Measurements from ENCODE around the gene PAXIP1.
A peak's percentile ranks its signal among the peaks of the same experiment; 100 is the strongest.
"Not testable (repeated sequence)": the region's sequence is repeated elsewhere in the genome, so short reads cannot be mapped to it uniquely, and the experiment has no call there.

The PAXIP1 gene, protein sequence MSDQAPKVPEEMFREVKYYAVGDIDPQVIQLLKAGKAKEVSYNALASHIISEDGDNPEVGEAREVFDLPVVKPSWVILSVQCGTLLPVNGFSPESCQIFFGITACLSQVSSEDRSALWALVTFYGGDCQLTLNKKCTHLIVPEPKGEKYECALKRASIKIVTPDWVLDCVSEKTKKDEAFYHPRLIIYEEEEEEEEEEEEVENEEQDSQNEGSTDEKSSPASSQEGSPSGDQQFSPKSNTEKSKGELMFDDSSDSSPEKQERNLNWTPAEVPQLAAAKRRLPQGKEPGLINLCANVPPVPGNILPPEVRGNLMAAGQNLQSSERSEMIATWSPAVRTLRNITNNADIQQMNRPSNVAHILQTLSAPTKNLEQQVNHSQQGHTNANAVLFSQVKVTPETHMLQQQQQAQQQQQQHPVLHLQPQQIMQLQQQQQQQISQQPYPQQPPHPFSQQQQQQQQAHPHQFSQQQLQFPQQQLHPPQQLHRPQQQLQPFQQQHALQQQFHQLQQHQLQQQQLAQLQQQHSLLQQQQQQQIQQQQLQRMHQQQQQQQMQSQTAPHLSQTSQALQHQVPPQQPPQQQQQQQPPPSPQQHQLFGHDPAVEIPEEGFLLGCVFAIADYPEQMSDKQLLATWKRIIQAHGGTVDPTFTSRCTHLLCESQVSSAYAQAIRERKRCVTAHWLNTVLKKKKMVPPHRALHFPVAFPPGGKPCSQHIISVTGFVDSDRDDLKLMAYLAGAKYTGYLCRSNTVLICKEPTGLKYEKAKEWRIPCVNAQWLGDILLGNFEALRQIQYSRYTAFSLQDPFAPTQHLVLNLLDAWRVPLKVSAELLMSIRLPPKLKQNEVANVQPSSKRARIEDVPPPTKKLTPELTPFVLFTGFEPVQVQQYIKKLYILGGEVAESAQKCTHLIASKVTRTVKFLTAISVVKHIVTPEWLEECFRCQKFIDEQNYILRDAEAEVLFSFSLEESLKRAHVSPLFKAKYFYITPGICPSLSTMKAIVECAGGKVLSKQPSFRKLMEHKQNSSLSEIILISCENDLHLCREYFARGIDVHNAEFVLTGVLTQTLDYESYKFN

GRCh38 chr7:155003092-155003375 lies at the start of gene PAXIP1:
Gene PAXIP1, minus strand, starts transcription at chr7:155003124. Its CDS starts 195 bp downstream, at chr7:155002929.
- peak; percentile 45 to 84 for DNase-seq

DNA sequence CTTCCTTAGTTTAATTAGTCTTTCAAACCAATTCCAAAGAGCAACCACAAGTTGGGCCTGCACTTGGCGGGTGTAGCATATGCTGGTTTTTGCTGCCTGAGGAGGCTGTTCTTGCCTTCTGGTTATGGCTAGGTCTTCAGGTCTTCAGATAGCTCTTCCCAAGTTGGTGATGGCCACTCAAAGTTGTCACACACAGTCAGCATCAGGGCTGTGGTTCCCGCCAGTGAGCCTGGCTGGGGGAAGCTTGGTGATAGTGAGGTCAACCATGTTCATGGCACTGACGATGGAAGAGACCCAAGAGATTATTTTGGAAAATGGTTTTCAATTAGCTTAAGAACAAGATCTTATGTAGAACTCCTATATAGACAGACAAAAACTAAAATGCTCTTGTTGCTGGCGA lies 48.4 kb upstream of the PAXIP1 start:
- DNase-seq, result no peak

- DNase-seq, result no peak
Measured at GRCh38 chr7:155048006-155048405, 45.1 kb upstream of the PAXIP1 start.

DNA sequence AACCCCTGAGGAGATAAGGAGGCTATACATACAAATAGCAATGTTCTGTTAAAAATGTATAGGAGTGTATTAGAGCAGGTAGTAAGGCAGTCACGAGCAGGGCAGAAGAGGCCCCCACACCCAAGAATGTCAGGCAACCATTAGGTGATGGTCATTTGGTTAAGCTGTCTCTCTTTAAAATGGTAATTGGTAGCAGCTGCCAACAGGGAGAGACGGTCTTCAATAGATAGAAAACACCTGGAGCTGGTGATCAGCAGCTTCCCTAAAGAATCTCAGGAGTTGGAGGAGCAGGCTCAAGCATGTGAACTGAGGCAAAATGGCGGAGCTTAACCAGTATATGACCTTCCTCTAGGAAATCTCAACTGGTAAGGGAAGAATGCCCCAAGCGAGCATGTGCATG lies 40.8 kb upstream of the PAXIP1 start:
- DNase-seq, result no peak

GRCh38 chr7:155038335-155038734 lies 35.4 kb upstream of the PAXIP1 start:
- no peak for DNase-seq

- not testable (repeated sequence) for DNase-seq
Measured at GRCh38 chr7:155034495-155034894, 31.6 kb upstream of the PAXIP1 start.

- peak in 1 of 2 experiments; percentile 9 for DNase-seq
Measured at GRCh38 chr7:155032978-155033377, 30.1 kb upstream of the PAXIP1 start.

DNA sequence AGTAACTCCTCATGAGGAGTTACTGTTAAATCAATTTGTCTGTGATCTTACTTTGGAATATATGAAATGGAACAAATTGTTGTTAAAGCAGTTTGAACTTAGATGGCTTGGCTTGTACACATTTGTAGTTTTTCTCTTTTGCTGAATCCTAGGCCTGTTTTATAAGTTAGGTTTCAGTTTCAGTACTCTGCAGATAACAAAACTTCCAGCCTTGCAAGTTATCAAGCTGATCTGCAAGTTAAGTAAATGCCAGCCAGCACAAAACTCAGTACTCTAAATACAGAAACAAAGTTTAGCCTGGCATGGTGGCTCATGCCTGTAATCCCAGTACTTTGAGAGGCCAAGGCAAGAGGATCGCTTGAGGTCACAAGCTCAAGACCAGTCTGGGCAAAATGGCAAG lies 25.0 kb upstream of the PAXIP1 start:
- no peak for DNase-seq

- no peak for DNase-seq
Measured at GRCh38 chr7:155021699-155022145, 18.8 kb upstream of the PAXIP1 start.

GRCh38 chr7:155020996-155021395 lies 18.1 kb upstream of the PAXIP1 start:
- no peak for DNase-seq

GRCh38 chr7:155017834-155018233 lies 14.9 kb upstream of the PAXIP1 start:
- DNase-seq, result no peak

DNA sequence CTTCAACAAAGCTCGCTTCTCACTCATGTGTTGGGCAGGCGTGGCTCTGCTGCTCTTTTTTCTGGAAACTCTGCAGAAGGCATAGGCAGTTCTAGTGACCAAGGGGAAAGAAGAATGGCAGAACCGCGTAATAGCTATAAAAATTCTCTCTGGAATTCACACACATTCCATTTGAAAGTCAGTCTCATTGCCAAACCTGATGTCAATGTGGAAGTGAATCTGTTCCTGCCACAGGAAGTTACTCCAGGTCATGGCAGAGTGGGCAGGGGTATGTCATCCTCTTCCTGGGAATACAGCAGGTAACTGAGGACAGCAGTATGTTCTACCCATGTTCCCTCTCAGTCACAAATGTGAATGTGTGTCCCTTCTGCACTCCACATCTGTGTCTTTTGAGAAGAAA lies 8.2 kb upstream of the PAXIP1 start:
- DNase-seq, result no peak

DNA sequence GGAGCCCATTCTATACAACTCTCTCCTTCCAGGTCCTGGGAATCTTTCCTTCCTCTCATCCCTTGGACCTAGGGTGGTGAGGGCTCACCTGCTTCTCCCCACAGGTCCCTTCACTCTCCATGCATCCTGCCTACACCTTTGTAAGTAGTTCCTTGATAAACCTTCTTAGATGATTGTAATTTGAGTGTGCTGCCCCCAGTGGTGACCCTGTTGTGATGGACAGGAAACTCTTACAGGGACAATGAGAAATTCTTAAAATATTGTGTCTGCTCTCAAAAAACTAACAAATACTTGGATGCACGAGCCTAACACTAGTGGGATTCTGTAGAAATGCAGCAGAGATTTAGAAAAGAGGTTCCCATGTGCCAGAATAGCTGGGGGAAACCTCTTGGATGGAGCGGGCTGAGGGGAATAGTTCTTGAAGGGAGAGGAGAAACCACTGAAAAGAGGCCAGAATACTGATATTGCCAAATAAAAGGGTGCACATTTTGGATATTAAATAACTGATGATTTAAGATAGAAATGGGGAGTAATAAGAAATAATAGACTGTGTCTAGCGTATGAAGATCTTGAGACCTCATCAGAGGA lies 6.7 kb upstream of the PAXIP1 start:
- DNase-seq, result no peak

- no peak for DNase-seq
Measured at GRCh38 chr7:155007947-155008346, 5.0 kb upstream of the PAXIP1 start.

DNA sequence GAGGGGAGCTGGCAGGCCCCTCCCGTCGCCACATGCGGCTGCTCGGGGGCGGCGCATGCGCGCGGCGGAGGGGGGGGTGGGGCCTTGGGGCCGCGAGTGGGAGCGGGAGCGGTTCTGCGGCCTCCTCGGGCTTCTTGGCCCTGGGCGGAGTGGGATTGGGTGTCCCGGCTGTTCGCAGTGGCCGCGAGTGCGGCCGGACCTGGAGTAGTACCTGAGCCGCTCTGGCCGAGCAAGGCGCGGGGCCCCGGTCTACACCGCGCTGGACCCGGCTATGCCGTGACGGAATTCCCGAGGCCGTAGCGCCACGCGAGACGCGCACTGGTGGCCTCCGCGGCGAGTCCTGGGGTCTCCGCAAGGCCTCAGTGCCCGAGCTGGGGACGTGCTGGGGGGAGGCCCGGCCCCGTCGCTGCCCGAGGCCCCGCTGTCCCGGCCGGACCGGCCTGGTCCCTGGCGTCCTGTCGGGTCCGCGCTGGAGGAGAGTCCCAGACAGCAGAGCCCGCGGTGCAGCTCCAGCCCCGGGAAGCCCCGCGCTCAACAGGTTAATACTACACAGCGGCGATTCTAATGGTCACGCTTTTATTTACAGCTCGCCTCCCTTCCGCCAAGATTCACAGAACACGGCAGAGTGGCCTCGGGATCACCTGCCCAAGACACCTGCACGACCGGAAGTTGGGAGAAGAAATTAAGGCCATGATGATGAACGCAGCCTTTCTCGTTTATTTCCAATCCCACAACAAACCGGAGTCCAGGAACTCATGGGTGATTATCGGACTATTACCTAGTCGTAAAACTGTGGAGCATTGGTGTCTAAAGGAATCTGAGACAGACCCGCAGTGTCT lies 671 bp upstream of the PAXIP1 start:
- peak; percentile 53 to 88 for DNase-seq

- DNase-seq, result peak in 1 of 2 experiments; percentile 60
Measured at GRCh38 chr7:155002411-155003091, 373 bp downstream of the PAXIP1 start.

DNA sequence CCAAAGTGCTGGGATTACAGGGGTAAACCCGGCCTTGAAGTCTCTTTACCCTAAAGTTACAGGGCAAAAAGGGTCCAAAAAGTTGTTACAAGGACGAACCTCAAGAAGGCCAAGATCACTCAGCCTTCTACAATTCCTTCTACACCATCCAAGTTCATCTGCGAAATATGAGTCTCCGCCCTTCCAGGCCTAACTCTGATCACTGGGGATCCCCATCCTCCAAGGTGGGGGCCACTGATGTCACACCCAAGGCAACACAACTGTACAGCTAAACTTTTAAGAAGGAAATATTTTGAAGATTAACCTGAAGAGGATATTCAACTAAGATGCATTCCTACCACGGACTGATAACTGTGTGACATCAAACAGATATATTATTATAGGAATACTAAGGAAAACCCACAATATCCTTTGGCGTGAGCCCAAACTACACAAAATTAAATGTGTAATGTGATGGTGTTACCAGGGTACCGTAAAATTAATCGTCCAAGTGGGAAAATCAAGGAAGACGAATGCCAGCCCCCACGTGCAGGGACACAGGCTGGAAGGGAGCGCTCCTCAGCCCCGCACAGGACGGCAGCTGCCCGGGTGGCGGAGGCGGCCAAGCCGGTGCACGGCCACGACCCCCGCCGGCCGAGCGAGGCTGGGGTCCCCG lies 1.0 kb downstream of the PAXIP1 start:
- no peak for DNase-seq

DNA sequence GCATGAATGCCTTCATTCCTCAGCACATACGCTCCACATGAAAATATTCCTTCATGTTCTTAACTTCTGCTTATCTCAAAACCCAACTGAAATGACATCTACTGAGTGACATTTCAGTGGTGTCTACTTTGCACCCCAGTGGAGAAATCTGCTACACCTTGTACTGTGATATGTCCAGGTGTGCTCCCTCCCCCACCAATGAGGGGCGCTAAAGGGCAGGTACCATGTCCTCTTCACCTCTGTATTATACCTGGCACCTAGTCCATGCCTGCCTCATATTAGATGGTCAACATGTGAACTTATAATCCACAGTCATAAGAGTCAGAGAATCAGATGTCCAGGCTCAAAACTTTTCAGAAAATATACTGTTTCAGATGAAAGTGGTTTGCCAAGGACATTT lies 2.1 kb downstream of the PAXIP1 start:
- DNase-seq, result peak in 1 of 2 experiments; percentile 33

- no peak for DNase-seq
Measured at GRCh38 chr7:154998481-154998880, 4.4 kb downstream of the PAXIP1 start.

DNA sequence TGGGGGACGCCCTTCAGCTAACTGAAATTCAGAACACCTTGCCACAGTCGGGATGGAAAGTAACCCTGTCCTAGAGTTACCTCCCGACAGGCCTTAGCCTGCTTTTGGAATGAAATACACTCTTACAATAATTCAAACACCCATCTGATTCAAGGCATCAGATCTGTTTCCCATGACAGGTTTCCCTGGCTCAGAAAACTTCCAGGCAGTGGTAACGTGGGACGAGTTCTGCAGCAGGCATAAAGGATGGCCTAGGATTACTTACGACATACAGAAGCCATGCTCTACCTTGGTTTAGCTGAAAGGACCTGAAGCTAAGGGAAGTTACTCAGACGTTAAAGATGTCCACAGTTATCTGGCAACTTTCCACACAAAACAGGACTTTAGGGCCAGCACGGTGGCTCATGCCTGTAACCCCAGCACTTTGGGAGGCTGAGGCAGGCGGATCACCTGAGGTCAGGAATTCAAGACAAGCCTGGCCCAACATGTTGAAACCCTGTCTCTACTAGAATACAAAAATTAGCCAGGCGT lies 5.0 kb downstream of the PAXIP1 start:
- DNase-seq, result no peak

GRCh38 chr7:154996756-154997155 lies 6.2 kb downstream of the PAXIP1 start:
- DNase-seq, result no peak
